Spleen (tissue), 7 donors: Measurements from ENCODE around the gene PLA2G4A.

Experiments used
- CTCF ChIP-seq, 11 experiments: fragments of 200-600 bp in 7 of 11; fragments of 450-650 bp in 4 of 11; sonication (generic) in 4 of 11; IDR thresholded peaks in 8 of 11; conservative IDR thresholded peaks in 3 of 11; 1 replicate in 7 of 11; 2 replicates in 4 of 11; pipeline versions ENCODE4 v1.4.0 to v1.8.0; 2016 to 2021; ENCODE audit warnings: antibody characterized with exemption in 11 of 11, inconsistent platforms in 4 of 11, mild to moderate bottlenecking in 1 of 11
- POLR2A ChIP-seq, 3 donors: fragments of 450-650 bp; IDR thresholded peaks; one replicate each; pipeline ENCODE4 v1.5.1; 2017; ENCODE audit warnings: antibody characterized with exemption in 3 of 3, mild to moderate bottlenecking in 1 of 3
- POLR2AphosphoS5 ChIP-seq, 3 donors: sonication (generic); formaldehyde crosslinking; IDR thresholded peaks; one replicate each; pipeline ENCODE4 v1.5.1; 2017; ENCODE audit warnings: antibody characterized with exemption in 3 of 3
- donor health status: DM: no; HTN: no; CAD: no; lungs with moderate emphysema.
- donor health status: DM: no; HTN: no; CAD: no.
- donor health status: DM: no; HTN: no; CAD: no.

GRCh38 chr1:186897008-186897407 lies 68.3 kb downstream of the PLA2G4A start:
- TF ChIP-seq CTCF (IDR thresholded peaks at IDR 0.05 in 8 of 11, conservative IDR thresholded peaks at IDR 0.05 in 3 of 11) = no peak
- no peak for TF ChIP-seq POLR2A (IDR thresholded peaks at IDR 0.05)
- no peak for TF ChIP-seq POLR2AphosphoS5 (IDR thresholded peaks at IDR 0.05)
